Measurements from ENCODE around the gene NCAPG. TPM values are rescaled to one million over a fixed set of nuclear protein-coding genes. Genes with fewer than 3 reads are reported as not detected.
A peak's percentile ranks its signal among the peaks of the same experiment; 100 is the strongest.

NCAPG gene
- 40.2 TPM for polyA plus RNA-seq (2013, experiment 1 of 2)
- polyA plus RNA-seq (2013, experiment 2 of 2) = 38.9 TPM

- Histone ChIP-seq H3K9ac (ENCODE audit: low read length) (peak within 1 kb of the TSS; percentile 95), H2BK15ac (replicated peaks; ENCODE audit: low read depth) (no peak within 1 kb of the TSS), H3K36me3 (ENCODE audit: control insufficient read depth, insufficient read depth, low read length) (no peaks in the 10 kb centered on the region), H2AK5ac (ENCODE audit: low read length) (no peak within 1 kb of the TSS), H3K79me1 (ENCODE audit: low read length) (peaks cover 5% of the 10 kb centered on the region), H3K4me1 (ENCODE audit: control insufficient read depth, low read depth, low read length) (peaks cover 2% of the 10 kb centered on the region), H3K79me2 (ENCODE audit: control insufficient read depth, insufficient read depth, low read length) (peaks cover 60% of the 10 kb centered on the region), H3K4me3 (ENCODE audit: low read length) (peak within 1 kb of the TSS; percentile 91), H3K4me2 (ENCODE audit: low read length) (peak within 1 kb of the TSS; percentile 73), H2BK5ac (ENCODE audit: low read length) (peak within 1 kb of the TSS; percentile 81), H3K4ac (ENCODE audit: low read depth, low read length) (peak within 1 kb of the TSS; percentile 78), H4K5ac (ENCODE audit: low read length) (no peak within 1 kb of the TSS), H3K18ac (ENCODE audit: low read length) (peak within 1 kb of the TSS; percentile 90), H2BK120ac (ENCODE audit: low read depth, low read length) (no peak within 1 kb of the TSS), H3K56ac (ENCODE audit: low read length) (peak within 1 kb of the TSS; percentile 99), H3K23ac (ENCODE audit: low read length) (peak within 1 kb of the TSS; percentile 75), H3K27me3 (ENCODE audit: insufficient read depth, low read length, poor library complexity) (no peaks in the 10 kb centered on the region), H3K27ac (ENCODE audit: low read depth, low read length) (peak within 1 kb of the TSS; percentile 87), H4K8ac (ENCODE audit: low read depth, low read length) (no peak within 1 kb of the TSS)
- no CpG with 5 or more reads among the region's 69 CpGs for WGBS (ENCODE audit: extremely low coverage, insufficient coverage, low lambda C conversion rate)
- DNase-seq = peak; percentile 100
Measured at GRCh38 chr4:17810260-17811077, at the start of gene NCAPG, which contains the start of gene DCAF16. Gene NCAPG, plus strand, starts transcription at chr4:17810979. Its CDS starts 99 bp downstream, at chr4:17811078. Gene DCAF16, minus strand, starts transcription at chr4:17810757. Its CDS starts 6,616 bp downstream, at chr4:17804141.

GRCh38 chr4:17761062-17761461 lies 49.7 kb upstream of the NCAPG start:
- Histone ChIP-seq H3K27me3 (ENCODE audit: insufficient read depth, low read length, poor library complexity) (no peaks in the 10 kb centered on the region), H3K4me1 (ENCODE audit: control insufficient read depth, low read depth, low read length) (no peaks in the 10 kb centered on the region), H3K4me2 (ENCODE audit: low read length) (no peak overlapping the region), H3K9ac (ENCODE audit: low read length) (no peak overlapping the region), H3K36me3 (ENCODE audit: control insufficient read depth, insufficient read depth, low read length) (no peaks in the 10 kb centered on the region), H4K8ac (ENCODE audit: low read depth, low read length) (no peak overlapping the region), H3K56ac (ENCODE audit: low read length) (no peak overlapping the region), H3K4ac (ENCODE audit: low read depth, low read length) (no peak overlapping the region), H3K18ac (ENCODE audit: low read length) (no peak overlapping the region), H3K79me1 (ENCODE audit: low read length) (no peaks in the 10 kb centered on the region), H2BK15ac (replicated peaks; ENCODE audit: low read depth) (no peak overlapping the region), H2BK120ac (ENCODE audit: low read depth, low read length) (no peak overlapping the region), H2AK5ac (ENCODE audit: low read length) (no peak overlapping the region), H3K4me3 (ENCODE audit: low read length) (no peak overlapping the region), H3K27ac (ENCODE audit: low read depth, low read length) (no peak overlapping the region), H4K5ac (ENCODE audit: low read length) (no peak overlapping the region), H2BK5ac (ENCODE audit: low read length) (no peak overlapping the region), H3K23ac (ENCODE audit: low read length) (no peak overlapping the region), H3K79me2 (ENCODE audit: control insufficient read depth, insufficient read depth, low read length) (no peaks in the 10 kb centered on the region)
- no peak for DNase-seq
- WGBS (ENCODE audit: extremely low coverage, insufficient coverage, low lambda C conversion rate) = no CpG with 5 or more reads among the region's 1 CpG

- peak; percentile 36 for DNase-seq
- H3K23ac ChIP-seq (ENCODE audit: low read length) = no peak overlapping the region
- no peak overlapping the region for H3K4ac ChIP-seq (ENCODE audit: low read depth, low read length)
- H3K56ac ChIP-seq (ENCODE audit: low read length) = no peak overlapping the region
- H3K79me2 ChIP-seq (ENCODE audit: control insufficient read depth, insufficient read depth, low read length) = no peaks in the 10 kb centered on the region
- H4K8ac ChIP-seq (ENCODE audit: low read depth, low read length) = no peak overlapping the region
- H2BK120ac ChIP-seq (ENCODE audit: low read depth, low read length) = no peak overlapping the region
- no CpG with 5 or more reads among the region's 1 CpG for WGBS (ENCODE audit: extremely low coverage, insufficient coverage, low lambda C conversion rate)
- H3K36me3 ChIP-seq (ENCODE audit: control insufficient read depth, insufficient read depth, low read length) = no peaks in the 10 kb centered on the region
- no peak overlapping the region for H3K9ac ChIP-seq (ENCODE audit: low read length)
- H3K4me2 ChIP-seq (ENCODE audit: low read length) = no peak overlapping the region
- H3K18ac ChIP-seq (ENCODE audit: low read length) = no peak overlapping the region
- no peaks in the 10 kb centered on the region for H3K79me1 ChIP-seq (ENCODE audit: low read length)
- H3K4me3 ChIP-seq (ENCODE audit: low read length) = no peak overlapping the region
- no peak overlapping the region for H2BK15ac ChIP-seq (replicated peaks; ENCODE audit: low read depth)
- no peaks in the 10 kb centered on the region for H3K27me3 ChIP-seq (ENCODE audit: insufficient read depth, low read length, poor library complexity)
- no peak overlapping the region for H3K27ac ChIP-seq (ENCODE audit: low read depth, low read length)
- H3K4me1 ChIP-seq (ENCODE audit: control insufficient read depth, low read depth, low read length) = no peaks in the 10 kb centered on the region
- H2BK5ac ChIP-seq (ENCODE audit: low read length) = no peak overlapping the region
- H2AK5ac ChIP-seq (ENCODE audit: low read length) = no peak overlapping the region
- no peak overlapping the region for H4K5ac ChIP-seq (ENCODE audit: low read length)
Measured at GRCh38 chr4:17762726-17763125, 48.1 kb upstream of the NCAPG start.

- H3K36me3 ChIP-seq (ENCODE audit: control insufficient read depth, insufficient read depth, low read length) = no peaks in the 10 kb centered on the region
- no peak overlapping the region for H3K27ac ChIP-seq (ENCODE audit: low read depth, low read length)
- no peak overlapping the region for H3K9ac ChIP-seq (ENCODE audit: low read length)
- H2AK5ac ChIP-seq (ENCODE audit: low read length) = no peak overlapping the region
- H3K4me3 ChIP-seq (ENCODE audit: low read length) = no peak overlapping the region
- no peaks in the 10 kb centered on the region for H3K79me2 ChIP-seq (ENCODE audit: control insufficient read depth, insufficient read depth, low read length)
- H3K56ac ChIP-seq (ENCODE audit: low read length) = no peak overlapping the region
- no peak overlapping the region for H2BK120ac ChIP-seq (ENCODE audit: low read depth, low read length)
- H2BK5ac ChIP-seq (ENCODE audit: low read length) = no peak overlapping the region
- no peak overlapping the region for H2BK15ac ChIP-seq (replicated peaks; ENCODE audit: low read depth)
- no peak overlapping the region for H3K18ac ChIP-seq (ENCODE audit: low read length)
- no peak overlapping the region for H4K8ac ChIP-seq (ENCODE audit: low read depth, low read length)
- H3K79me1 ChIP-seq (ENCODE audit: low read length) = no peaks in the 10 kb centered on the region
- H3K23ac ChIP-seq (ENCODE audit: low read length) = no peak overlapping the region
- DNase-seq = no peak
- WGBS (ENCODE audit: extremely low coverage, insufficient coverage, low lambda C conversion rate) = no CpG with 5 or more reads among the region's 3 CpGs
- no peak overlapping the region for H4K5ac ChIP-seq (ENCODE audit: low read length)
- no peak overlapping the region for H3K4ac ChIP-seq (ENCODE audit: low read depth, low read length)
- H3K27me3 ChIP-seq (ENCODE audit: insufficient read depth, low read length, poor library complexity) = no peaks in the 10 kb centered on the region
- no peaks in the 10 kb centered on the region for H3K4me1 ChIP-seq (ENCODE audit: control insufficient read depth, low read depth, low read length)
- H3K4me2 ChIP-seq (ENCODE audit: low read length) = no peak overlapping the region
Measured at GRCh38 chr4:17763416-17763815, 47.4 kb upstream of the NCAPG start.

GRCh38 chr4:17763931-17764330 lies 46.8 kb upstream of the NCAPG start:
- no peak overlapping the region for H3K27ac ChIP-seq (ENCODE audit: low read depth, low read length)
- no peak overlapping the region for H3K18ac ChIP-seq (ENCODE audit: low read length)
- no peak overlapping the region for H2BK5ac ChIP-seq (ENCODE audit: low read length)
- no peaks in the 10 kb centered on the region for H3K4me1 ChIP-seq (ENCODE audit: control insufficient read depth, low read depth, low read length)
- H3K4ac ChIP-seq (ENCODE audit: low read depth, low read length) = no peak overlapping the region
- no CpG with 5 or more reads among the region's 5 CpGs for WGBS (ENCODE audit: extremely low coverage, insufficient coverage, low lambda C conversion rate)
- no peaks in the 10 kb centered on the region for H3K79me2 ChIP-seq (ENCODE audit: control insufficient read depth, insufficient read depth, low read length)
- no peak overlapping the region for H3K56ac ChIP-seq (ENCODE audit: low read length)
- H3K4me3 ChIP-seq (ENCODE audit: low read length) = no peak overlapping the region
- DNase-seq = no peak
- no peak overlapping the region for H2AK5ac ChIP-seq (ENCODE audit: low read length)
- no peaks in the 10 kb centered on the region for H3K79me1 ChIP-seq (ENCODE audit: low read length)
- H3K36me3 ChIP-seq (ENCODE audit: control insufficient read depth, insufficient read depth, low read length) = no peaks in the 10 kb centered on the region
- no peak overlapping the region for H2BK120ac ChIP-seq (ENCODE audit: low read depth, low read length)
- H3K23ac ChIP-seq (ENCODE audit: low read length) = no peak overlapping the region
- H4K5ac ChIP-seq (ENCODE audit: low read length) = no peak overlapping the region
- H4K8ac ChIP-seq (ENCODE audit: low read depth, low read length) = no peak overlapping the region
- H3K4me2 ChIP-seq (ENCODE audit: low read length) = no peak overlapping the region
- no peaks in the 10 kb centered on the region for H3K27me3 ChIP-seq (ENCODE audit: insufficient read depth, low read length, poor library complexity)
- H2BK15ac ChIP-seq (replicated peaks; ENCODE audit: low read depth) = no peak overlapping the region
- no peak overlapping the region for H3K9ac ChIP-seq (ENCODE audit: low read length)
